HG02759 (cell line): ENCODE results near the gene SBNO2.

Source experiments
- ATAC-seq: cut with Tn5 transposase; IDR thresholded peaks from one replicate; pipeline ENCODE4 v1.9.1; 2021; ENCODE audit warnings: mild to moderate bottlenecking, moderate library complexity; ENCODE audit not compliant: unreplicated experiment

The SBNO2 gene

GRCh38 chr19:1063030-1063908 lies 110.8 kb downstream of the SBNO2 start:
- no peak for ATAC-seq

GRCh38 chr19:1062387-1063029 lies 111.6 kb downstream of the SBNO2 start:
- no peak for ATAC-seq

GRCh38 chr19:1061987-1062386 lies 112.1 kb downstream of the SBNO2 start:
- no peak for ATAC-seq

- no peak for ATAC-seq
Measured at GRCh38 chr19:1060689-1061088, 113.4 kb downstream of the SBNO2 start.

DNA sequence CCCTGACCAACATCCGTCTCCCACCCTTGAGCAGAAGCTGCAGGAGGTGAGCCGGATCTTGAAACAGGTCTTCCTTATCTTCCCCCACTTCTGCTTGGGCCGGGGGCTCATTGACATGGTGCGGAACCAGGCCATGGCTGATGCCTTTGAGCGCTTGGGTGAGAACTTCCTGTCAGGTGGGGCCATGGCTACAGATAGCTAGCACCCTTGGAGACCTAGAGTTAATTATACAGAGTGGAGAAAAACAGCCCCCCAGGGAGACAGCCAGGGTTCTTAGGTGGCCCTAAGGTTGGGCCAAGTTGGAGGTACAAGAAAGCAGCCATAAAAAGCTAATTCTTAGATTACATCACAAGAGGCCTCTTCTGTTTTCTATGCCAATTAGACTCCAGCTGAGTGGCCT lies 116.0 kb downstream of the SBNO2 start:
- ATAC-seq: no peak
